GM19438 (cell line): Measurements from ENCODE around the gene CAPN15.
"Not testable (repeated sequence)": the region's sequence is repeated elsewhere in the genome, so short reads cannot be mapped to it uniquely, and the experiment has no call there.

Experiments
- ATAC-seq: cut with Tn5 transposase; IDR thresholded peaks from one replicate; pipeline ENCODE4 v1.9.1; 2021; ENCODE audit warnings: low read depth; ENCODE audit not compliant: unreplicated experiment

Gene CAPN15

GRCh38 chr16:527015-527903, at the start of gene CAPN15:
CAPN15 (plus strand) TSS chr16:527712; CDS start chr16:546839, 19,127 bp downstream.
- ATAC-seq: peak; percentile 61

DNA sequence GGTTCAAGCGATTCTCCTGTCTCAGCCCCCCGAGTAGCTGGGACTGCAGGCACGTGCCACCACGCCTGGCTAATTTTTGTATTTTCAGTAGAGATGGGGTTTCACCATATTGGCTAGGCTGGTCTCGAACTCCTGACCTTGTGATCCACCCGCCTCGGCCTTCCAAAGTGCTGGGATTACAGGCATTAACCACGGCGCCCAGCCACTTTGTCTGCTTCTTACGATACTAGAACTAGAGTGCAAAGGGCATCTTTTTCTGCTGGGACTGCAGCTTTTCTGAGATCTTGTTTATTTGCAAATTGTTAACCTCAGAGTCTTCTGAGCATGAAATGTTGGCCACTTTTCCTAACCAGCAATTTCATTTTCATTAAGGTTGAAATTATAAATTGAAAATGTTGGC, 49.2 kb upstream of the CAPN15 start:
- not testable (repeated sequence) for ATAC-seq

DNA sequence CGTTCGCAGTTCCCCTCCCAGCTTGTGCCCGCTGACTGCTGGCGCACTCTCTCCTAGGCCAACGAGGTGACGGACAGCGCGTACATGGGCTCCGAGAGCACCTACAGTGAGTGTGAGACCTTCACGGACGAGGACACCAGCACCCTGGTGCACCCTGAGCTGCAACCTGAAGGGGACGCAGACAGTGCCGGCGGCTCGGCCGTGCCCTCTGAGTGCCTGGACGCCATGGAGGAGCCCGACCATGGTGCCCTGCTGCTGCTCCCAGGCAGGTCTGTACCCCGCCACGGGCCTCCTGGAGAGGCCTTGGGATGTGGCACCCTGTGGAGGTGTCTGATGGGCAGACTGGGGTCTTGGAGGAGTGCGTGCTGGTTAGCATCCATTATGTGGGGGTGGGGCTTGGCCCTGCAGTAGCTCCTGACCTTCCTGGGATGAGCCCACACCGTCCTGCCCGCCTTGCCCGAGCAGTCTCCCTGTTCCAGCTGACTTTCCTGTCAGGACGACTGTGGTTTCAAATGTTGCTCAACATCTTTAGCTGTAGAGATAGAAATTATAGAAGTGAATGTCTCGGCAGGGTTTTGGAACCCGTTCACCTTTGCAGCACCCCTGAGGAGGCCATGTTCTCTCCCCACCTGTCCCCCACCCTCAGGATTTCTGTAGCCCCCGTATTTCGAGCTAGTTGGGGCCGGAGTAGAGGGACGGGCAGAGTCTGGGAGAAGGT, 44.9 kb upstream of the CAPN15 start:
- no peak for ATAC-seq

- ATAC-seq: no peak
These were observed 44.0 kb upstream of the CAPN15 start for GRCh38 chr16:483341-484075.

- no peak for ATAC-seq
These were observed 37.9 kb upstream of the CAPN15 start for GRCh38 chr16:489606-490005.

- ATAC-seq: no peak
These were observed 36.7 kb upstream of the CAPN15 start for GRCh38 chr16:490768-491167.

DNA sequence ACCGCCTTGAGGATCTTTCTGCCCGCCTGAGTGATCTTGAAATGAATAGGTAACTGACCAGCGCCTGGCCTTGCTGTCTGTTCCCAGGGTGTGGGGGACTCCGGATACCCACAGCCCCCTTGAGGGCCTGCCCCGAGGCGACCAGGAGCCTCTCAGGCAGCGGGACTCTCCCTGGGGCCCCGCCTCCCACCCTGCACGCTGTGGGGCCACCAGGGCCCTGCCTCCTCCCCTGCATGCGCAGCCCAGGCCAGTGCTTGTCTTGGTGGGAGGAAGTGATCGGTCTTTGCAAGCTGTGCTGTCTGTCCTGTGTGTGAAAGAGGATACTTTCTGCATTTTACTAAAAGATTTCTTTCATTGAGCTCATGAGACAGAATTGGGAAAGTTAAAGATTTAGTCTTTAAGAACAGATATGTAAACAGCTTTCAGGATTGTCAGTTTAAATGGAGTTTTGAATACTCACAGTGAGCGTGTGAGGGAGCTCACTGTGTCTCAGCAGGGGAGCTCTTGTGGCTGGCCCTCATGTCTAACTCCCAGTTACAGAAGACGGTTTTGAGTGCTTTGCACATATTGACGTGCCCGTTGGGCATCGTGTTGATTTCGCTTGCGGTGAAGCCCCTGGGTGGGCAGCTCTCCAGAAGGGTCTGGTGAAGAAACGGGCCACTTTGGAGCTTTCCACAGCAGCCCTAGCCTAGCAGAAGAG, 36.1 kb upstream of the CAPN15 start:
- ATAC-seq: no peak

DNA sequence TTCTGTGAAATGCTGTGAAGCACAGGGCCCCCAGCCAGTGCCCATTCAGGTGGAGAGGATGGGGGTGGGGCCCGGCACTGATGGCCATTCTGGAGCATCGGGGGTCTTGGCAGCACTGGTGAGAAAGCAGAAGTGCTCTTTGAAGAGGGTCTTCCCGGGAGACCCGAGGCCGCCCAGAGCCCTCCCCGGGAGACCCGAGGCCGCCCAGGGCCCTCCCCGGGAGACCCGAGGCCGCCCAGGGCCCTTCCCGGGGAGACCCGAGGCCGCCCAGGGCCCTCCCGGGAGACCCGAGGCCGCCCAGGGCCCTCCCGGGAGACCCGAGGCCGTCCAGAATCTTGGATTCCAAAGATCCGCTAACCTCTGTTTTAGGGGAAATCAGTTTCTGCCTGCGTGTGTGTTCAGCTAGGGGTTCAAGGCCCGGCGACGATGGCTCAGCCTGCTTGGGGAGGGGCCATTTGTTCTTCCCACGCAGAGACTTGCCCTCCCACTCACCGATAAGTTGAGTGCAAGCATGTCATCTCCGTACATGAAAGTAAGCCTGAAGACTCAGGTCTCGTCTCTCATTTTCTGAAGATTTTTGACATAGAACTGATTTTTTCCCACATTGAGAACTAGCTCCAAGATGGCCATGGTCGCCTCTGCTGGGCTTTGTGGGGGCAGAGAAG, 35.2 kb upstream of the CAPN15 start:
- no peak for ATAC-seq

DNA sequence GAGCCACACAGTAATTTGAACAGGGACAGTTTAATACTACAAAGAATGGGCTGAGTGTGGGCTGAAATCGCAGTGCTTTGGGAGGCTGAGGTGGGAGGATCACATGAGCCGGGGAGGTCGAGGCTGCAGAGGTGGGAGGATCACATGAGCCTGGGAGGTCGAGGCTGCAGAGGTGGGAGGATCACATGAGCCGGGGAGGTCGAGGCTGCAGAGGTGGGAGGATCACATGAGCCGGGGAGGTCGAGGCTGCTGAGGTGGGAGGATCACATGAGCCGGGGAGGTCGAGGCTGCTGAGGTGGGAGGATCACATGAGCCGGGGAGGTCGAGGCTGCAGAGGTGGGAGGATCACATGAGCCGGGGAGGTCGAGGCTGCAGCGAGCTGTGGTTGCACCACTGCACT, 32.8 kb upstream of the CAPN15 start:
- ATAC-seq: not testable (repeated sequence)

DNA sequence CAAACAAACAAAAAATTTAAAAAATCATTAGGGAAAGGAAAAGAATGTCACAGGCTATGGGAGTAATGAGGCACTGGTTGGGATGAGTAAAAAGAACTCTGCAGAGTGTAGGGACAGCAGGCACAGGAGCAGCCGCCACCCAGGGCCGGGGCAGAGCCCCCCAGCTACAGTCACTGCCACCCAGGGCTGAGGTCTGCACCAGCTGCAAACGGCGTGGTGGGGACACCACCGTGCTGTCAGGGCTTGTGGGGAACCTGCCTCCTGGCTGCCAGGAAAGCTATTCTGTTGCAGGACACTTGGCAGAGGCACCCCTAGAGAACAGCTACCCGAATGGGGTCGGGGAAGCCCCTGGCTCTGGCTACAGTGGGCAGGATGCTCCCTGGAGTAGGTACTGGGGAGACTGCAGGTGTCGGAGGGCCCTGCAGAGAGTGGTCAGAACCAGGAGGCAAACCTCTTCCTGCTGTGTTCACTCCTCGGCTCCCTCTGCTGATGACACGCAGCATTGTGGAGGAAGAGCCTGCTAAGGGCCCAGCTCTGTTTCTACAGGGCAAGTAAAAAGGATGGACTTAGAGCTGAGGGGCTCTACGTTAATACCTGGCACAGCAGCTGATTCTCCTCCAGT, 32.3 kb upstream of the CAPN15 start:
- ATAC-seq: no peak

GRCh38 chr16:496097-496886, 31.2 kb upstream of the CAPN15 start:
- no peak for ATAC-seq

DNA sequence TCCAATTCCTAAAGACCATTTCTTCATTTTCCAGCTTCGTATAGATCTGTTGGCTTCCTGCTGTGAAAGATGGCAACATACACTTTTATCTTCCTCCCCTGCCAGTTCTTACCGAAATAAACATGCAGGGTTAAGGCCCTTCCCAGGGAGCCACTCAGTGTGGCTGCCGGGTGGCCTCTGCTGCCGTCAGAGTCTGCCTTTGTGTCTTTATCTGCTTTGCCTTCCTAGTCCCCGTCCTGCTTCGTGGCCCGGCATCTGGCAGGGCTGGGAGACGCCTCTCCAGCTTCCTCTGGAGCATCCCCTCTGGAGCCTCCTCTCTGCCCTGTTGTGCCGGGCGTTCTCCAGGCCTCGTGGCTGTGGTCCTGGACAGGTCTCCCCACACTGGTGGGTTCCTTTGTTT, 30.3 kb upstream of the CAPN15 start:
- no peak for ATAC-seq

DNA sequence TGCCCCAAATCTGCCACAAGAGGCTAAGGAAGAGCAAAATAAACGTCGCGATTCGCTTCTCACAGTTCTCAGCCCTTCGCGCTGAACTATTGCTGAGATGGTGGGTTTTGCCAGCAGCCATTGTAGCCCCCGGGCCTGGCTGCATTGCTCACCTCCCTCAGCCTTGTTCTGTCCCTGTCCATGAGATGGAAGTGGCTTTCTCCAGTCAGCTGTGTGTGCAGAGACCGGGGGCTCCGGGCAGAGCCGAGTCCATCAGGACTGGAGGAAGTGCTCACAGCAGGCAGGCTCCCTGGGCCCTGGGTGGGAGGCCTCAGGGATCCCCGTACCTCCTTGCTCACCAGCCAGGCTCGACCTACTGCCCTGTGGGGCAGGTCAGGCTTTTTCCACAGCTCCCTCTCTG, 27.6 kb upstream of the CAPN15 start:
- ATAC-seq: no peak

GRCh38 chr16:500709-501108, 26.8 kb upstream of the CAPN15 start:
- no peak for ATAC-seq

DNA sequence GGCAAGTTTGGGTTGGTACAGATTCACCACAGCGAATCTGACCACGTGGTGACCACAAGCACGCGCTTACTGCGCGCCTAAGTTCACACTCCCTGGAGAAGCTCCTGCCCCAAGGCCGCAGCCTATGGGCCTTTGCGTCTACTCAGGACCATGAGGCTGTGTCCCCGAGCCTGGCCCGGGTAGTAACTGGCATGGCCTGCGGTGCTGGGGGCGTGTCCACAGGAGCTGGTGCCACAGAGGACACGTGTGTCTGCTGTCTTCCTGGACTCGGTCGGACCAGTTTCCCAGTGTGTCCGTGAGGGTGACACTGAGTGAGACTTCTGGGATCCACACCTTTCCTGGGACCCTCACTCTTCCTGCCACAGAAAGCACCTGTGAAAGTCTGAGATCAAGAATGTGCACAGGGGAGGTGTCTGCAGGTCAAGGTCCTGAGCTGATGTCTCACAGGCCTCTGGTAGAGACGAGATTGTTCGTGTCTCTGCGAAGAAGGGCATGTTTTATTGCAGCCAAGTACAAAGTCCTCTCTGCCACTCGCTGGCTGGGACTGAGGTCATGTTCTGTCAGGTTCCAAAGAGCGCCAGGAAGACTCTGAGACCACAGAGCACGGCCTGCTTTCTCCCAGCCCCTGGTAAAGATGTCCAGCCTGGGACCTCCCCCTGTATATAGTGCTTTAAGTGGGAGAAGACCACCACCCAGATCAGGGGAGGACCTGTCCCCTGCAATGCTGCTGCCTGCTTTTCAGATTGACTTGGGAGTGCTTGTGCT, 25.2 kb upstream of the CAPN15 start:
- ATAC-seq: no peak

- no peak for ATAC-seq
These were observed 24.1 kb upstream of the CAPN15 start for GRCh38 chr16:503150-504071.
